Fibroblast of peridontal ligament (primary cell): ENCODE data around the gene S100A10.

Source experiments
- DNase-seq: peaks from one replicate; pipeline ENCODE4 v3.0.0-alpha.2; 2010; ENCODE audit errors: extremely low read depth

S100A10 gene

GRCh38 chr1:151988405-151988923 lies 5.2 kb downstream of the S100A10 start:
- peak; percentile 77 for DNase-seq

DNA sequence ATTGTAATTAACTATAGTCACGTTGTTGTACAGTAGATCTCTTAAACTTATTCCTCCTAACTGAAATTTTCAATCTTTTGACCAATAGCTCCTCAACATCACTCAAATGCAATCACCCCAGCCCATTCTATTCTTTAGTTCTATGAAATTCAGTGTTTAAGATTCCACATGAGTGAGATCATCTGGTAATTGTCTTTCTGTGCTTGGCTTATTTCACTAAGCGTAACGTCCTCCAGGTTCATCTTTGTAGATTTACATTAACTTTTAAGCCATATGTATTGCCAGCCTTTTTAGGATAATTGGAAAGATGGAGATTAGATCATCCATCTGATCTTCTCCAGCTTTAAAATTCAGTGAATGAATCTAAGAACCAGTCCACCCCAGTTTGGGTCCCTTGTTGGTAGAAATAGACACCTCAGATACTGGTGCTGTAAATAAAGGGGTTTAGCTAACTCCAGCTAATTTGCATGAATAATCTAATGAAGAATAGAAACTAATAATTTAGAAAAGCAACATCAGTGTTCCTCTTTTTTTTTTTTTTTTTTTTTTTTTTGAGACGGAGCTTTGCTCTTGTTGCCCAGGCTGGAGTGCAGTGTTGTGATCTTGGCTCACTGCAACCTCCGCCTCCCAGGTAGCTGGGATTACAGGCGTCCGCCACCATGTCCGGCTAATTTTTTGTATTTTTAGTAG lies 7.0 kb downstream of the S100A10 start:
- no peak for DNase-seq

DNA sequence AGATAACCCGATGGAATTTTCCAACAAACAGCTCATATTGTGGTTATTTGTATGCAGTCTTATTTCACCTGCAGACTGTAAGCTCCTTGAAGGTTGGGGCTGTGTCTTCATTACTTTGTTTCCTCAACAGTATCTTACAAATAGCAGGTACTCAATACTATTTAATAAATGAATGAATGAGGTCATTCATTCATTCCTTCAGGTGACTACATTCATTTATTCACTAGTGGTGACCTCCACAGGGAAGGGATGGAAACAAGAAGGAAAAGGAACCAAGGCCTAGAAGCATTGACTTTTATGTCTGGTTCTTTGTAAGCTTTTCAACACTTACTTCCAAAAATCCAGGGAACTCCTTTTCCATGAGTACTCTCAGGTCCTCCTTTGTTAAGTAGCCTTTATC lies 7.9 kb downstream of the S100A10 start:
- DNase-seq: no peak

GRCh38 chr1:151985270-151985669 lies 8.4 kb downstream of the S100A10 start:
- DNase-seq: no peak

- DNase-seq: no peak
Observed at GRCh38 chr1:151984313-151984956, 9.2 kb downstream of the S100A10 start.

GRCh38 chr1:151982300-151983005 lies 11.2 kb downstream of the S100A10 start:
- no peak for DNase-seq

- DNase-seq: no peak
Observed at GRCh38 chr1:151981178-151981525, 12.5 kb downstream of the S100A10 start.

- peak; percentile 98 for DNase-seq
Observed at GRCh38 chr1:151980287-151981177, 13.1 kb downstream of the S100A10 start.

DNA sequence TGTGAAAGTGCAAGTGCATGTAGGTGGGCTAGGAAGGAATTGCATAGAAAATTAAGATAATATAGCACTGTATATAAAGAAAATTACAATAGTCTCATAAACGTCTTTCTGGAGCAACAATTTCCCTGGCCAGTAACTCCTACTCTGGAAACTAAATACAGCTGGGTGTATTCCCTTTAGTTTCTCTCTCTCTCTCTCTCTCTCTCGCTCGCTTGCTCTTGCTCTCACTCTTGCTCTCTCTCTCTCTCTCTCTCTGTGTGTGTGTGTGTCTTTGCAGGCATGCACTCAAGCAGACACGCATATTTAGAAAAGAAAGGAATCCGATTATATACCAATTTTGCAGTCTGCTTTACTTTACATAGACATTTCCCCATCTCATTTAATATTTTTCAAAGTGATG lies 14.7 kb downstream of the S100A10 start:
- no peak for DNase-seq

DNA sequence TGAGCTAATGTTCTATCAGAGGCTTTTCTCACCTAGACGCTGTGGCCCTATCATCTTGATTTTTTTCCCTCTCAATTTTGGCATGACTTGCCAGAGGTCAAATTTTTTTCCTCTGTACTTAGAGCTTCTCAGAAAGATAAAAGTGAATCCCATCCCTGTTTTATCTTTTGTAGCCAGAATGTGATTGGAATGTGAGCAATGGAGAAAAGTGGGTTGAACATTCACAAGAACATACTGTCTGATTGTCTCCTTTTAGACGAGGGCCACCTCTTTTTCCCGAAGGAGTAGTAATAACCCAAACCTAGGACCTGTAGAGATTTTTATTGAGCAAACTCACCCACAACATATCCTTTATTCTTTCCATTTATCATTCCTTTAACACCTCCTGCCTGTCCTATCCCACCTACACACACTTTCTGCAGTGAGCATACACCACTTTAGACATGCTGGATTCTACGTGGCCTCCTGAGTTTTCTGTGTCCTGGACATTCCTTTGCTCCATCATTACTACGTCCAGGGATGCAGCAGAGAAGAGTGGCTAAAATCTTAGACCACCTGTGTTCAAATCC lies 15.9 kb downstream of the S100A10 start:
- DNase-seq: no peak

DNA sequence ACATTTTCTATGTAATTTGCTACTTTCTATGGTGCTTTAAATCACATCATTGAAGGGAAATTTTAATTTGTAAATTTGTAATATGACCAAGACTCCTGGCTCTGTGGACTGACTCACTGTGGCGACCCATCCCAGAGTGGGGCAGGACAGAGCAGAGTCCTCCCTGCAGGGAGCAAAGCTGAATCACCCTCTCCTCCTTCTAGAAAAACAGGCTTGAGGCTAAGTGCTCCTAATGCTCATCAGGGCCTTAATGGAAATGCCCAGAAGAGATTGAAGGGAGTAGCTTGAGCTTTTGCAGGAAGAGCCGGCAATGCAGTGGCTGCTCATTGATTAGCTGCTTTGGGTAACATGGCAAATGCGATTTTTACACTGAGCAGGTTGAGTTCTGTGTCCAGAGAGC lies 16.8 kb downstream of the S100A10 start:
- no peak for DNase-seq

- DNase-seq: no peak
Observed at GRCh38 chr1:151976015-151976343, 17.7 kb downstream of the S100A10 start.

- DNase-seq: no peak
Observed at GRCh38 chr1:151975311-151976014, 18.2 kb downstream of the S100A10 start.

GRCh38 chr1:151972542-151973248 lies 21.0 kb downstream of the S100A10 start:
- peak; percentile 79 for DNase-seq

- DNase-seq: no peak
Observed at GRCh38 chr1:151970626-151971025, 23.0 kb downstream of the S100A10 start.

DNA sequence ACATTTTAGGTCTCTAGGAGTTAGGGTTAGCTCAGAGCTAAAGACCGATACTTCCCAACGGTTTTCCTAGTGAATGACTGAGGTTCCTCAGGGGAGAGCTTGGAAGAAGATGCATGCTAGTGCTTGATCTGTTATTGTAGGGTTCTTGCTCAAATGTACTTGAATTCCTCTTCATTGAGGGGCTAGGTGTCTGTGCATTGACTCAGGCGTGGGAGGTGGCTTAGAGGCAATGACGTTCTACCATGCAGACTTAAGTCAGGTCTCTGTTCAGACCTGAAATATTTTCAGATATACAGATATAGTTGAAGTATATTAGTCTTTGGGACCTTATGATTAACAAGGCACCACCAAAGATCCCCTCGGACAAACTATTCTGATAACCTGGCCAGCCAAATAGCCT lies 23.5 kb downstream of the S100A10 start:
- no peak for DNase-seq

GRCh38 chr1:151968791-151969399 lies 24.8 kb downstream of the S100A10 start:
- no peak for DNase-seq

- DNase-seq: peak; percentile 60
Observed at GRCh38 chr1:151968058-151968457, 25.6 kb downstream of the S100A10 start.

DNA sequence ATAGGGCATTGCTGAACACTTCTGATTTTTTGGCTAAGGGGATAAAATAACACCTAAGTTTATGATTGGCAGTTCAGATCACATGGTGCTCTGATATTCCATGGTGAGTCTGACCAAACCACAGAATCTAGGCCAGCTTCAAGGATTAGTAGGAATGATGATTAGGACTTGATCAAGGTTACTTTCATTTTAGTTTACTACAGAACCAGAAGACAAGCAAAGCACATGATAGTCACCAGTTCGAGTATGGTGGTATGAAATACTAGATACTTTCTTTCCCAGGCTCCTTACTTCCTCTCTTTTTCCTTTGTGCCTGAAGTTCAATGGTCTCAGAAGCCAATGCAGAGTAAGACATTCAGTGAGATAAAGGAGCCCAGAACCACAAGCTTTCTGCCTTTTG lies 26.6 kb downstream of the S100A10 start:
- DNase-seq: no peak

DNA sequence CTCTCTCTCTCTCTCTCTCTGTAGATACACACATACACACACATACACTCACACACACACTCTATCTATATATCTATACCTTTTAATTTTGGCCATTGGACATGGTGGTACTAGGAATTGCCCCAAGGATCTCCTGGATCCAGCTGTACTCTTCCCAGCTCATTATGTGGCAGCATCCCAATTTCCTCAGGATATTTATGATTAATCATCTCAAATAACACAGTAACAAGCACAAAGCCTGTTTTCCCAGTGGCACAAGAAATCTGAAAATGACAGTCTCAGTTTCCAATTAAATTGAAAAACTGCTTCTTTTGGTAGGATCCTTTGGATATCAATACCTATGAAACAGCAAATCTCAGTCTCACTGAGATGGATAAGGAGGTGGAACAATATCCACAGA lies 27.6 kb downstream of the S100A10 start:
- DNase-seq: no peak
